Measurements from ENCODE around the gene HOMER2. TPM values are rescaled to one million over a fixed set of nuclear protein-coding genes. Genes with fewer than 3 reads are reported as not detected.

Gene HOMER2
- total and polyA plus RNA-seq, 9 of the 15 experiments (the other 6 are each of a cell fraction or from before 2014, with no cell fraction given): 0.13 to 0.47 (median 0.29) TPM; not detected in 1

- Histone ChIP-seq H3K27me3 (ENCODE audit: control insufficient read depth in 2 of 2, insufficient read depth in 2 of 2, low read length in 2 of 2) (peaks cover 2 to 5% of the 10 kb centered on the region in 2 experiments; a peak in 3 of 5 replicates), H3K36me3 (ENCODE audit: control insufficient read depth, insufficient read depth, low read length) (no peaks in the 10 kb centered on the region; the same call in 2 of the 3 replicates), H3K9ac (ENCODE audit: insufficient read depth in 1 of 2, low read depth in 2 of 2, low read length in 2 of 2) (no peak overlapping the region), H3K27ac (ENCODE audit: extremely low read depth, low read depth, low read length) (no peak overlapping the region), H3K4me2 (ENCODE audit: insufficient read depth, low read length) (no peak overlapping the region), H3K79me2 (ENCODE audit: control insufficient read depth, insufficient read depth, low read length) (no peaks in the 10 kb centered on the region), H2AFZ (ENCODE audit: low read depth, low read length) (no peak overlapping the region), H4K20me1 (replicated peaks; ENCODE audit: control insufficient read depth, insufficient read depth, low read length) (no peaks in the 10 kb centered on the region), H3K9me1 (ENCODE audit: control insufficient read depth, insufficient read depth, low read length) (no peaks in the 10 kb centered on the region), H3K4me1 (replicated peaks in 1 of 2; ENCODE audit: control insufficient read depth in 2 of 2, insufficient read depth in 2 of 2, low read length in 2 of 2) (no peaks in the 10 kb centered on the region), H3K4me3 (no peak overlapping the region), H3K9me3 (replicated peaks; ENCODE audit: control insufficient read depth, insufficient read depth, low read depth, low read length) (no peaks in the 10 kb centered on the region)
- DNase-seq (ENCODE audit: extremely low read depth in 1 of 4, low spot score in 3 of 4) (no peak), FAIRE-seq (no peak), ATAC-seq (no peak)
- ChIA-PET CTCF (ENCODE audit: low intra/inter-chr PET ratio) (no interaction called here), POLR2A (no interaction called here)
- 18% methylated on average over 5 of the region's 5 CpGs for WGBS (ENCODE audit: insufficient coverage, low coverage, missing lambda C conversion rate)
- intact Hi-C loops (cut with micrococcal nuclease) (no loop called here), in situ Hi-C loops (cut with MboI) (no loop called here)
- TF ChIP-seq ZNF444 (CRISPR knock-in tag; IDR thresholded peaks at IDR 0.05): no peak
- TF ChIP-seq, protein P1, sequence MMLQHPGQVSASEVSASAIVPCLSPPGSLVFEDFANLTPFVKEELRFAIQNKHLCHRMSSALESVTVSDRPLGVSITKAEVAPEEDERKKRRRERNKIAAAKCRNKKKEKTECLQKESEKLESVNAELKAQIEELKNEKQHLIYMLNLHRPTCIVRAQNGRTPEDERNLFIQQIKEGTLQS (IDR thresholded peaks at IDR 0.05): no peak
- TF ChIP-seq, protein P1 (CRISPR knock-in tag; conservative IDR thresholded peaks at IDR 0.05): no peak
- no peak for TF ChIP-seq TRIM24 (IDR thresholded peaks at IDR 0.05)
- TF ChIP-seq SMARCC2 (IDR thresholded peaks at IDR 0.05; ENCODE audit: low read depth): no peak
- no peak for TF ChIP-seq GATA2 (CRISPR knock-in tag; IDR thresholded peaks at IDR 0.05)
- TF ChIP-seq ZNF408 (CRISPR knock-in tag; IDR thresholded peaks at IDR 0.05; ENCODE audit: low read depth): no peak
- TF ChIP-seq, protein P2, sequence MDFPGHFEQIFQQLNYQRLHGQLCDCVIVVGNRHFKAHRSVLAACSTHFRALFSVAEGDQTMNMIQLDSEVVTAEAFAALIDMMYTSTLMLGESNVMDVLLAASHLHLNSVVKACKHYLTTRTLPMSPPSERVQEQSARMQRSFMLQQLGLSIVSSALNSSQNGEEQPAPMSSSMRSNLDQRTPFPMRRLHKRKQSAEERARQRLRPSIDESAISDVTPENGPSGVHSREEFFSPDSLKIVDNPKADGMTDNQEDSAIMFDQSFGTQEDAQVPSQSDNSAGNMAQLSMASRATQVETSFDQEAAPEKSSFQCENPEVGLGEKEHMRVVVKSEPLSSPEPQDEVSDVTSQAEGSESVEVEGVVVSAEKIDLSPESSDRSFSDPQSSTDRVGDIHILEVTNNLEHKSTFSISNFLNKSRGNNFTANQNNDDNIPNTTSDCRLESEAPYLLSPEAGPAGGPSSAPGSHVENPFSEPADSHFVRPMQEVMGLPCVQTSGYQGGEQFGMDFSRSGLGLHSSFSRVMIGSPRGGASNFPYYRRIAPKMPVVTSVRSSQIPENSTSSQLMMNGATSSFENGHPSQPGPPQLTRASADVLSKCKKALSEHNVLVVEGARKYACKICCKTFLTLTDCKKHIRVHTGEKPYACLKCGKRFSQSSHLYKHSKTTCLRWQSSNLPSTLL (IDR thresholded peaks at IDR 0.05): no peak
- TF ChIP-seq SREBF1 (IDR thresholded peaks at IDR 0.05; ENCODE audit: borderline replicate concordance, low read depth, low read length): no peak
- TF ChIP-seq, protein P3, sequence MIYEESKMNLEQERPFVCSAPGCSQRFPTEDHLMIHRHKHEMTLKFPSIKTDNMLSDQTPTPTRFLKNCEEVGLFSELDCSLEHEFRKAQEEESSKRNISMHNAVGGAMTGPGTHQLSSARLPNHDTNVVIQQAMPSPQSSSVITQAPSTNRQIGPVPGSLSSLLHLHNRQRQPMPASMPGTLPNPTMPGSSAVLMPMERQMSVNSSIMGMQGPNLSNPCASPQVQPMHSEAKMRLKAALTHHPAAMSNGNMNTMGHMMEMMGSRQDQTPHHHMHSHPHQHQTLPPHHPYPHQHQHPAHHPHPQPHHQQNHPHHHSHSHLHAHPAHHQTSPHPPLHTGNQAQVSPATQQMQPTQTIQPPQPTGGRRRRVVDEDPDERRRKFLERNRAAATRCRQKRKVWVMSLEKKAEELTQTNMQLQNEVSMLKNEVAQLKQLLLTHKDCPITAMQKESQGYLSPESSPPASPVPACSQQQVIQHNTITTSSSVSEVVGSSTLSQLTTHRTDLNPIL (CRISPR knock-in tag; IDR thresholded peaks at IDR 0.05): no peak
- TF ChIP-seq SMAD2 (IDR thresholded peaks at IDR 0.05; ENCODE audit: low read depth, low read length): no peak
- no peak for TF ChIP-seq ZNF780A (CRISPR knock-in tag; IDR thresholded peaks at IDR 0.05)
- no peak for TF ChIP-seq KLF10 (CRISPR knock-in tag; IDR thresholded peaks at IDR 0.05)
- no TSS peak for BruUV-seq (replicated peaks)
Measured at GRCh38 chr15:82978438-82978837, 25.9 kb upstream of the HOMER2 start.

Measured in K562 (cell line).